HG03378 (cell line): ENCODE measurements around the gene ISCA2.
"Not testable (repeated sequence)": the region's sequence is repeated elsewhere in the genome, so short reads cannot be mapped to it uniquely, and the experiment has no call there.

ENCODE experiments used
- ATAC-seq: cut with Tn5 transposase; IDR thresholded peaks from one replicate; pipeline ENCODE4 v1.9.1; 2021; ENCODE audit warnings: mild to moderate bottlenecking, moderate library complexity; ENCODE audit not compliant: unreplicated experiment

Gene ISCA2

GRCh38 chr14:74493343-74494261 is at the start of gene ISCA2:
ISCA2 (plus strand) TSS chr14:74493765; CDS start chr14:74493775, 10 bp downstream.
- peak; percentile 81 for ATAC-seq

- ATAC-seq, result no peak
Measured at GRCh38 chr14:74444866-74445265, 48.7 kb upstream of the ISCA2 start.

GRCh38 chr14:74454397-74454796 is 39.2 kb upstream of the ISCA2 start:
- not testable (repeated sequence) for ATAC-seq

GRCh38 chr14:74456684-74457564 is 36.6 kb upstream of the ISCA2 start:
- no peak for ATAC-seq

- ATAC-seq, result no peak
Measured at GRCh38 chr14:74457565-74457895, 36.0 kb upstream of the ISCA2 start.

- ATAC-seq, result no peak
Measured at GRCh38 chr14:74459289-74459946, 34.1 kb upstream of the ISCA2 start.

GRCh38 chr14:74459976-74460375 is 33.6 kb upstream of the ISCA2 start:
- no peak for ATAC-seq

- no peak for ATAC-seq
Measured at GRCh38 chr14:74462993-74463392, 30.6 kb upstream of the ISCA2 start.

- no peak for ATAC-seq
Measured at GRCh38 chr14:74463697-74464096, 29.9 kb upstream of the ISCA2 start.

- no peak for ATAC-seq
Measured at GRCh38 chr14:74464785-74465184, 28.8 kb upstream of the ISCA2 start.

GRCh38 chr14:74465335-74465734 is 28.2 kb upstream of the ISCA2 start:
- ATAC-seq, result no peak

- no peak for ATAC-seq
Measured at GRCh38 chr14:74468513-74468912, 25.1 kb upstream of the ISCA2 start.

GRCh38 chr14:74469548-74470518 is 23.7 kb upstream of the ISCA2 start:
- no peak for ATAC-seq

GRCh38 chr14:74472601-74473000 is 21.0 kb upstream of the ISCA2 start:
- no peak for ATAC-seq

GRCh38 chr14:74474376-74474775 is 19.2 kb upstream of the ISCA2 start:
- no peak for ATAC-seq

- no peak for ATAC-seq
Measured at GRCh38 chr14:74475678-74476077, 17.9 kb upstream of the ISCA2 start.

- no peak for ATAC-seq
Measured at GRCh38 chr14:74476107-74476506, 17.5 kb upstream of the ISCA2 start.

GRCh38 chr14:74476607-74477006 is 17.0 kb upstream of the ISCA2 start:
- ATAC-seq, result no peak

- ATAC-seq, result no peak
Measured at GRCh38 chr14:74478996-74479635, 14.4 kb upstream of the ISCA2 start.

GRCh38 chr14:74480046-74480445 is 13.5 kb upstream of the ISCA2 start:
- ATAC-seq, result no peak
